OCI-LY1 (cell line): ENCODE measurements around the gene TAS2R19.

Experiments
- H2AFZ ChIP-seq: fragments of 200-600 bp; sonication (generic), shearing (Covaris generic); 2 replicates; pipeline ENCODE4 v1.6.0; 2014; ENCODE audit warnings: antibody characterized with exemption, mild to moderate bottlenecking, low read length
- H3F3A ChIP-seq: fragments of 200-600 bp; sonication (generic), shearing (Covaris generic); 2 replicates; pipeline ENCODE4 v1.6.0; 2014; ENCODE audit warnings: mild to moderate bottlenecking, antibody characterized with exemption, low read length, moderate library complexity; ENCODE audit not compliant: insufficient read depth
- H3K27ac ChIP-seq: fragments of 200-600 bp; sonication (generic); 2 replicates; pipeline ENCODE4 v1.5.1; 2014; ENCODE audit warnings: low read length, mixed run types, mild to moderate bottlenecking, low read depth; ENCODE audit not compliant: poor library complexity, severe bottlenecking
- H3K27me3 ChIP-seq: fragments of 200-600 bp; sonication (generic); 2 replicates; pipeline ENCODE4 v1.6.0; 2014; ENCODE audit warnings: antibody characterized with exemption, mild to moderate bottlenecking, low read length, moderate library complexity; ENCODE audit not compliant: insufficient read depth
- H3K36me3 ChIP-seq: fragments of 200-600 bp; sonication (generic); 2 replicates; pipeline ENCODE4 v1.6.1; 2014; ENCODE audit warnings: mild to moderate bottlenecking, antibody characterized with exemption, low read length, moderate library complexity, mixed read lengths; ENCODE audit not compliant: insufficient read depth
- H3K4me1 ChIP-seq: fragments of 200-600 bp; sonication (generic); 2 replicates; pipeline ENCODE4 v1.5.1; 2014; ENCODE audit warnings: mild to moderate bottlenecking, low read length, moderate library complexity; ENCODE audit not compliant: insufficient read depth, severe bottlenecking
- H3K4me2 ChIP-seq: fragments of 200-600 bp; sonication (generic), shearing (Covaris generic); 2 replicates; pipeline ENCODE4 v1.6.1; 2014; ENCODE audit warnings: low read length
- H3K4me3 ChIP-seq: fragments of 200-600 bp; sonication (generic); 2 replicates; pipeline ENCODE4 v1.5.1; 2014; ENCODE audit warnings: low read length, low read depth, mild to moderate bottlenecking, mixed read lengths; ENCODE audit not compliant: poor library complexity, severe bottlenecking
- H3K79me2 ChIP-seq: fragments of 200-600 bp; shearing (Covaris generic); 2 replicates; pipeline ENCODE4 v1.6.1; 2016; ENCODE audit warnings: mixed run types, low read length, mixed read lengths; ENCODE audit not compliant: insufficient read depth
- H3K9ac ChIP-seq: fragments of 200-600 bp; sonication (generic), shearing (Covaris generic); 2 replicates; pipeline ENCODE4 v1.6.1; 2014; ENCODE audit warnings: mild to moderate bottlenecking, low read length, mixed read lengths
- H3K9me2 ChIP-seq: fragments of 200-600 bp; sonication (generic), shearing (Covaris generic); 2 replicates; pipeline ENCODE4 v1.6.1; 2014; ENCODE audit warnings: low read depth, mild to moderate bottlenecking, low read length, mixed read lengths
- H3K9me3 ChIP-seq: fragments of 200-600 bp; shearing (Covaris generic); 2 replicates; pipeline ENCODE4 v1.6.1; 2014; ENCODE audit warnings: low read length, mixed read lengths
- H4K20me1 ChIP-seq: fragments of 200-600 bp; sonication (generic), shearing (Covaris generic); 2 replicates; pipeline ENCODE4 v1.6.0; 2016; ENCODE audit warnings: mild to moderate bottlenecking, low read length; ENCODE audit not compliant: insufficient read depth
- EZH2 ChIP-seq: fragments of 200-600 bp; sonication (generic), shearing (Covaris generic); IDR thresholded peaks from 2 replicates; pipeline ENCODE4 v1.8.0; 2017; ENCODE audit warnings: borderline replicate concordance, mixed run types, mild to moderate bottlenecking, antibody characterized with exemption, low read length, moderate library complexity, mixed read lengths
- TF ChIP-seq, protein P1 (sequence below): fragments of 200-600 bp; sonication (generic), shearing (Covaris generic); IDR thresholded peaks from 2 replicates; pipeline ENCODE4 v1.5.1; 2017; ENCODE audit warnings: mild to moderate bottlenecking, antibody characterized with exemption, low read length, moderate library complexity, mixed read lengths

Gene TAS2R19, protein sequence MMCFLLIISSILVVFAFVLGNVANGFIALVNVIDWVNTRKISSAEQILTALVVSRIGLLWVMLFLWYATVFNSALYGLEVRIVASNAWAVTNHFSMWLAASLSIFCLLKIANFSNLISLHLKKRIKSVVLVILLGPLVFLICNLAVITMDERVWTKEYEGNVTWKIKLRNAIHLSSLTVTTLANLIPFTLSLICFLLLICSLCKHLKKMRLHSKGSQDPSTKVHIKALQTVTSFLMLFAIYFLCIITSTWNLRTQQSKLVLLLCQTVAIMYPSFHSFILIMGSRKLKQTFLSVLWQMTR

GRCh38 chr12:11022520-11022919 is at the start of gene TAS2R19:
TAS2R19 (minus strand) TSS chr12:11022620; CDS start chr12:11022571, 49 bp downstream.
- no peak within 1 kb of the TSS for H2AFZ ChIP-seq
- no peak within 1 kb of the TSS for H3K9ac ChIP-seq
- H3K27me3 ChIP-seq, result no peaks in the 10 kb centered on the region
- no peak within 1 kb of the TSS for H3K27ac ChIP-seq
- no peak for TF ChIP-seq EZH2
- TF ChIP-seq, protein P1, sequence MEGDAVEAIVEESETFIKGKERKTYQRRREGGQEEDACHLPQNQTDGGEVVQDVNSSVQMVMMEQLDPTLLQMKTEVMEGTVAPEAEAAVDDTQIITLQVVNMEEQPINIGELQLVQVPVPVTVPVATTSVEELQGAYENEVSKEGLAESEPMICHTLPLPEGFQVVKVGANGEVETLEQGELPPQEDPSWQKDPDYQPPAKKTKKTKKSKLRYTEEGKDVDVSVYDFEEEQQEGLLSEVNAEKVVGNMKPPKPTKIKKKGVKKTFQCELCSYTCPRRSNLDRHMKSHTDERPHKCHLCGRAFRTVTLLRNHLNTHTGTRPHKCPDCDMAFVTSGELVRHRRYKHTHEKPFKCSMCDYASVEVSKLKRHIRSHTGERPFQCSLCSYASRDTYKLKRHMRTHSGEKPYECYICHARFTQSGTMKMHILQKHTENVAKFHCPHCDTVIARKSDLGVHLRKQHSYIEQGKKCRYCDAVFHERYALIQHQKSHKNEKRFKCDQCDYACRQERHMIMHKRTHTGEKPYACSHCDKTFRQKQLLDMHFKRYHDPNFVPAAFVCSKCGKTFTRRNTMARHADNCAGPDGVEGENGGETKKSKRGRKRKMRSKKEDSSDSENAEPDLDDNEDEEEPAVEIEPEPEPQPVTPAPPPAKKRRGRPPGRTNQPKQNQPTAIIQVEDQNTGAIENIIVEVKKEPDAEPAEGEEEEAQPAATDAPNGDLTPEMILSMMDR, result no peak
- H3K9me2 ChIP-seq, result no peaks in the 10 kb centered on the region
- H3K36me3 ChIP-seq, result peaks cover 7% of the 10 kb centered on the region; the same call in 1 of the 2 replicates
- no peaks in the 10 kb centered on the region for H3K9me3 ChIP-seq
- H3K4me3 ChIP-seq, result no peak within 1 kb of the TSS
- no peak within 1 kb of the TSS for H3K4me2 ChIP-seq
- no peaks in the 10 kb centered on the region for H3K79me2 ChIP-seq
- no peaks in the 10 kb centered on the region for H3K4me1 ChIP-seq
- no peaks in the 10 kb centered on the region for H4K20me1 ChIP-seq
- H3F3A ChIP-seq, result no peaks in the 10 kb centered on the region

- Histone ChIP-seq H2AFZ (no peak overlapping the region), H3K27me3 (no peaks in the 10 kb centered on the region), H3K36me3 (no peaks in the 10 kb centered on the region), H3K79me2 (no peaks in the 10 kb centered on the region), H3K4me2 (no peak overlapping the region), H4K20me1 (no peaks in the 10 kb centered on the region), H3K9ac (no peak overlapping the region), H3K4me1 (no peaks in the 10 kb centered on the region), H3K27ac (no peak overlapping the region), H3K9me3 (no peaks in the 10 kb centered on the region), H3F3A (no peaks in the 10 kb centered on the region), H3K4me3 (no peak overlapping the region), H3K9me2 (no peaks in the 10 kb centered on the region)
- TF ChIP-seq EZH2, result no peak
- TF ChIP-seq, protein P1, result no peak
These were observed 49.0 kb upstream of the TAS2R19 start for GRCh38 chr12:11071414-11071813.

- Histone ChIP-seq H3K79me2 (no peaks in the 10 kb centered on the region), H3K9me3 (no peaks in the 10 kb centered on the region), H3K36me3 (no peaks in the 10 kb centered on the region), H3F3A (no peaks in the 10 kb centered on the region), H4K20me1 (no peaks in the 10 kb centered on the region), H2AFZ (no peak overlapping the region), H3K27me3 (no peaks in the 10 kb centered on the region), H3K27ac (no peak overlapping the region), H3K4me3 (no peak overlapping the region), H3K4me2 (no peak overlapping the region), H3K4me1 (no peaks in the 10 kb centered on the region), H3K9me2 (no peaks in the 10 kb centered on the region), H3K9ac (no peak overlapping the region)
- no peak for TF ChIP-seq EZH2
- TF ChIP-seq, protein P1, result no peak
These were observed 48.6 kb upstream of the TAS2R19 start for GRCh38 chr12:11070999-11071398.
